ENCODE data around the gene NOG.

NOG gene

DNA sequence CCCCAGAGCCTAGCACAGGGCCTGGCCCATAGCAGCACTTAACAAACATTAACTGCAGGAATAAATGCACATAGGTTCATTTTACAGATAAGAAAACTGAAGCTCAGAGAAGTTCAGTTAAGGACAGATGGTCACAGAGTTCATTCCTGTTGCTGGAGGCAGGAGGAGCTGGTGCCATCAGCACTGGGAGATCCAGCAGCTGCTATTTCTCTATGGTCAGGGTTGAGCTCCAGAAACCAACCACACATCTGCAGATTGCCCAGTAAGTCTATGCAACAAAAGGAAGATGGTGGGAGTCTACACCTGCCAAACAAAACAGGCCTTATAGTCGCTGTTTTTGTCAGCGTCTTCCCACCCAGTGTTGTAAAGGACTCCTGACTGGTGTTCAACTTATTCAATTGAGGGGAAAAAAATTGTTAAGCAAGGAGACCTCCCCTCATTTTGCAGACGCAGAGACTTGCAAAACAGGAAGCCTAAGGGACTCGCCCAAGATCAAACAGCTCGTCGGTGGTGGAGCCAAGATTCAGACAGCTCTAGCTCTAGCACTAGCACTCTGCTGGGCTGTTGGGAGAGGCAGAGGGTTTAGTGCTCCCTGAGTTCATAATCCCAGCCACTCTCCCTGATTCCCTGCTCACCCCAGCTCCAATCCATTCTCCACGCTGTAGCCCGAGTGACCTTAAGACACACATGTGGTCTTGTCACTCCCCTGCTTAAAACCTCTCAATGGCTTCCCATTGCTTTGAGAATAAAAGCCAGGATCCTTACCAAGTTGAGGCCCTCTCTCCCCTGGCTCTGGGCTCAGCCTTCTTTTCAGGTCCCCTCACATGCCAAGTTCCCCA is 9.0 kb downstream of the NOG start:
- no peak for TF ChIP-seq POLR2A (IDR thresholded peaks at IDR 0.05; ENCODE audit: low read depth, low read length)
- FAIRE-seq: no peak
- no peak for DNase-seq (ENCODE audit: insufficient read length, low spot score)

DNA sequence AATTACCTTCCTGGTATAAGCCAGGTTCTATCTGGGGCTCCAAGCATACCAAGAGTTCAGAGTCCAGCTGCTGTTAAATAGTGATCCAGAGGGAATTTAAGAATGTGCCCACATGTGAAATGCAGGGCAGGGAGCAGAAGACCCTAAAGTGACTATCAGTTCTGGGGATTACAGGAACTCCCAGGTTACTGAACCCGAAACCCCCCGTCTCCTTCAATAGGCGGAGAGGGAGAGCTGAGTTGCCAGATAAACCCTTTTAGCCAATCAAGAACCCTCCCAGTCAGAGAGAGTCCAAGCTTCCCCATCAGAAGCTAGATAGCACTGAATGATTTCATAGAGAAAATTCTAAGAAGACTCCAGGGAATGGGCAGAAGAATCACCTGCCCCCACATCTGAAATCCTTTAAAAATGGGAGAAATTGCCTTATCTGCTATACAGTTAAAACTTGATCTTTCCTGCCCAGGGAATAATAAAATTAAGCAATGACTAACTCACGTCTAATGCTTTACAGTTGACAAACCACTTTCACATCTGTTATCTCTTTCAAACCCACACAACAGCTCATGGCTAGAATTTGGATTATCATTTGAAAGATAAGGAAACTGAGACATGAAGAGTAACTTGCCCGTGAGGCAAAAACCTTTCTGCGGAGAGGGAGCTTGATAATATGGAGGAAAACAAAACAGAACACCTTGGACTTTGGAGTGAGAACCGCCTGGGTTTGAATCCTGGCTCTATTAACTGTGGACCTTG is 10.2 kb downstream of the NOG start:
- no peak for TF ChIP-seq POLR2A (IDR thresholded peaks at IDR 0.05; ENCODE audit: low read depth, low read length)
- no peak for FAIRE-seq

DNA sequence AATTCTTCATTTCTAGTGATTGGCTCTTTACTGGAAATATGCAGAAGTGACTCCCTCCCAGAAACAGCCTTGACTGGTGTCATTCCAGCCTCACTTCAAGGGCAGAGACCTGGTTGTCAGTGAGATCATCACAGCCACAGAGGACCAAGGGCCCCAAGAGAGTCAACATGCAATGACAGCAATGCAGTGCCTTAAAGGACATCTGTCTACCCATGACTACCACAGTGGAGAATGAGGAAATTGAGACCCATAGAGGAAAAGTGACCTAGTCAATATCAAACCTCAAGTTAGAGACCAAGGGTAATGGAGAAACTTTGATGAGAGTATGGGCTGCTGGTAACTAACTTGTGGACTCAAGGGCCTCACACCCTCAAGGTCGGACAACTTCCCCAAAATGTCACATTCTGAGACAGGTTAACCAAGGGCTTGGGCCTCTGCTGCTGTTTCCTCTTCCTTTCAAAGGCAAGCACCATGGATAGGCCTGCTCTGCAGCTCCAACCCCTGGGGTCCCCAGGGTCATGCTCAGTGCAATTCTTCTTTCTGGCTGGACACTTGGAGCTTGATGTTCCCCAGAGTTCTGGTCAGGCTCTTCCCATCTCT is 11.3 kb downstream of the NOG start:
- no peak for TF ChIP-seq POLR2A (IDR thresholded peaks at IDR 0.05; ENCODE audit: low read depth, low read length)
- no peak for FAIRE-seq
- DNase-seq (ENCODE audit: insufficient read length, low spot score): no peak

More for the DNA sequence above, 10.2 kb downstream of the NOG start:
- DNase-seq (ENCODE audit: insufficient read length, low spot score): no peak

DNA sequence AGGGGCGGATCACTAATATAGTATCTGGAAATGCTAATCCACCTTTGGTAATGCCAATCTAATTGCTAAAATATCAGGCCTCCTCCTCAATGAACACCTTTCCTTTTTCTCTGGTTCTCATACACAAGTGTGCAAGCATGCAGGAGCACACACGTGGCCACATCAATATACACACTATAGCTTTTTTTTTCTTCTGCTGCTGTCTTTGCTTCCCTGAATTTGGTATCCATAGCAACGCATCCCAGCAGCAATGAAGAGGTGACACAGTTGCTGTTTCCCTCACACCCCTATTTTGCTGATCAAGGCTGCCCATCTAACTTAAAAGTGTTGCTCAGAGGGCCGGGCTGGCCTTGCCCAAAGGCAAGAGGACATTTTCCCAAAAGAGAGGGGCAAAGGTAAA is 15.4 kb downstream of the NOG start:
- no peak for FAIRE-seq
- TF ChIP-seq POLR2A (IDR thresholded peaks at IDR 0.05; ENCODE audit: low read depth, low read length): no peak
- DNase-seq (ENCODE audit: insufficient read length, low spot score): no peak

DNA sequence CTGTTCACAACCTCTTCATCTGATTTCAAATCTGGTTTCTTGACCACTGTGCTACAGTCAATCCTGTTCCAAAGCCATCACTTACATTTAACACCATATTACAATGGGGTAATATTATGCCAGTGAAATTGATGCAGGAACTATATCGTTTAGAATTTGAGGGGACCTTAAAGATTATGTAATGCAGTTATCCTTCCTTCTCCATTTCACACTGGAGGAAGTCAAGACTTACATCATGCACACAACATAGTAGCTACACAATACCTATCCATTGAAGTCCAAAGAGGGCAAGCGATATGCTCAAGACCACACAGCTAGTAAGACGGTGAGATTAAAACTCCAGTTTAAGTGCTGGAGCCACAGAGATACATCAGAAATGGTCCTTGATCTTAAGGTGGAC is 16.8 kb downstream of the NOG start:
- DNase-seq (ENCODE audit: insufficient read length, low spot score) (no peak), FAIRE-seq (no peak)
- no peak for TF ChIP-seq POLR2A (IDR thresholded peaks at IDR 0.05; ENCODE audit: low read depth, low read length)

DNA sequence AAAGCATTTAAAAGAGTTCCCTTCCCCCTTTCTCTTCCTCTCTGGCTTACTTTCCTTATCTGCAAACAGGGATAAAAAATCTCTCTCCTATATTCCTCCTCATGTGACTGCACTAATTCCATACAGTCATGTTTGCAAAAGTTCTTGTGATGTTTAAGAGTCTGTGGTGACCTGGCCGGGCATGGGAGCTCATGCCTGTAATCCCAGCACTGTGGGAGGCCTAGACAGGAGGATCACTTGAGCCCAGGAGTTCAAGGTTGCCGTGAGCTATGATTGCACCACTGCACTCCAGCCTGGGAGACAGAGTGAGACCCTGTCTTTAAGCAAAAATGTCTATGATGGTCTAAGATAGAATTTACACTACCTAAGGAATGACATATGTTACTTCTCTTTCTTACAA is 19.6 kb downstream of the NOG start:
- no peak for TF ChIP-seq POLR2A (IDR thresholded peaks at IDR 0.05; ENCODE audit: low read depth, low read length)
- DNase-seq (ENCODE audit: insufficient read length, low spot score): no peak
- FAIRE-seq: no peak

DNA sequence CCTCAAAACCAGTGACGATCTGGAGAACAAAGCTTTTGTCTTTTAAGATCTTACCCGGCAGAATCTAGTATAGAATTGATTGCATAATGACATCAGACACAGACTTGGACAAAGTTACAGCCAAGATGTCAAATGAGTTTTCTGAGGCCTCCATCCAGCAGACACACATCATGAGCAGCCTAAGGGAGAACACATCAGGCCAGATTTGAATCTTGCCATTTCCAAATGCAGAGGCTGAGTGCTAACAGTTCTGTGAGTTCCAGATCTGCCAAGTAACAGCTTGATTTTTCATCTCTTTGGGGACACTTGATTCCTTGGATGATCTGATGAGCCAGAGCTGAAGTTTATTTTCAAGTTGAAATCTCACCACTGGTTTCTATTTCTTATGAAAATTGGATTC is 21.0 kb downstream of the NOG start:
- DNase-seq (ENCODE audit: insufficient read length, low spot score): no peak
- no peak for FAIRE-seq

DNA sequence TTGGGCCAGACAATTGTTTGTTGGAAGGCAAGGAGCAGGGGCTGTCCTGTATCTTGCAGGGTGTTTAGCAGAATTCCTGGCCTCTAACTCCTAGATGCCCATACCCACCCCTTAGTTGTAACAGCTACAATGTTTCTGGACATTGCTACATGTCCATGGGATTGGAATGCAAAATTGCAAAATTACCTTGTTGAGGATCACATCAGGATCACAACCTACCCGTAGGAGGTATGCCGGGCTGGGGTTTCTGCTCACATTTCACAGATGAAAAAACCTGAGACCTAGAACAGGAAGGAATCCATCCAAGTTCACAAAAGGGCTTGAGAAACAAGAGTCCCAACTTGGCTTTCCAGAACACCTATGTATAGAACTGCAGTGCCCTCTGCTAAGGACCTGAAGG is 22.7 kb downstream of the NOG start:
- FAIRE-seq: no peak
- no peak for DNase-seq (ENCODE audit: insufficient read length, low spot score)
- TF ChIP-seq POLR2A (IDR thresholded peaks at IDR 0.05; ENCODE audit: low read depth, low read length): no peak

More for the DNA sequence above, 21.0 kb downstream of the NOG start:
- no peak for TF ChIP-seq POLR2A (IDR thresholded peaks at IDR 0.05; ENCODE audit: low read depth, low read length)

DNA sequence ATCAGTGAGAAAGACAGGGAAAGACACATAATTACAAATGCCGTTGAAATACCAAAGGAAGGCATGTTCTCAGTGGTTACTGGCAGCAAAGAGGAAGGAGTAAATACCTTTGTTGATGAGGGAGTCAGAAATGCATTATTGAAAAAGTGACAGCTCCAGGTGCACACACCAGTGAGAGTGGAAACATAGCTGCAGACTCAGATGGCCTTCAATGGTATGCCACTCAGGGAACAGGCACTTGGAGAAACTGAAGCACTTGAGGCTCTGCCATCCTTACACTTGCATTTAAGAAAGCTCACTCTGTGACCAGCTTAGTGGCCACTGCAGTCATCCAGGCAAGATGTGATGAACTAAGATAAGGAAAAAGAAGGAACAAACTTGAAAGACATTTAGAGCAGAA is 29.9 kb downstream of the NOG start:
- TF ChIP-seq POLR2A (IDR thresholded peaks at IDR 0.05; ENCODE audit: low read depth, low read length): no peak
- no peak for DNase-seq (ENCODE audit: insufficient read length, low spot score)
- FAIRE-seq: no peak

DNA sequence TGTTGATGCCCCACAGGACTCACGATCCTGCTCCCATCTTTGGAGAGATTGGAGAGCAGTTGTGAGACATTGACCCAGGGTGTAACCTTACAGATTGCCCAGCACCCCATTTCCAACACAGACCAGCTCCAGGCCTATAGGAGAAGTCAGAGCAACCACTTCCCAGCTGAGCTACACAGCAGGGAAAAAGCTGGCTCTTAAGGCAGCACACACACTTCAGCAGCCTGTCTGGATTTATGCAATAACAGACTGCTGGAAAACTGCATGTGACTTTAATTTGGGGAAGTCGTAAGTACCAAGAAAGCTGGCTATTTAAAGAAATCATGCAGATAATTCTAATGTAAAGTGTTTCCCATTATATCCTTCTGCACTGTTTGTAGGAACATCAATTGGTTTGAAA is 30.8 kb downstream of the NOG start:
- TF ChIP-seq POLR2A (IDR thresholded peaks at IDR 0.05; ENCODE audit: low read depth, low read length): no peak
- FAIRE-seq (no peak), DNase-seq (ENCODE audit: insufficient read length, low spot score) (no peak)

DNA sequence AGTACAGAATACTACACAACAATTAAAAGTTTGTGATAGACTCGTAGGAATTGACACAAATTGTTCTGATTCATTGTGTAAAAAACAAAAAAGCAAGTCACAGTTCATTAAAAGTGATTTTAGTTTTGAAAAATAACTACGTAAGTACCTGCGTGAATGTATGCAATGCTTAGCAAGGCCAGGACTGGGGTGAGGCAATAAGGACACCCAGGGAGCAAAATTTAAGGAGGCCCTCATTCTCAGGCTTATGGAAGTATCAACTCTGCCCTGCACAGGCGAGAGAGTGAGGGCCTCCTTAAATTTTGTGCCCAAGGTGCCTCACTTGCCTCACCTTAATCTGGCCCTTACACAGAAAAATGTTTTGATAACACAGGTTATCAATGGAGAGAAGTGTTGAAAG is 31.4 kb downstream of the NOG start:
- DNase-seq (ENCODE audit: insufficient read length, low spot score) (no peak), FAIRE-seq (no peak)
- no peak for TF ChIP-seq POLR2A (IDR thresholded peaks at IDR 0.05; ENCODE audit: low read depth, low read length)

DNA sequence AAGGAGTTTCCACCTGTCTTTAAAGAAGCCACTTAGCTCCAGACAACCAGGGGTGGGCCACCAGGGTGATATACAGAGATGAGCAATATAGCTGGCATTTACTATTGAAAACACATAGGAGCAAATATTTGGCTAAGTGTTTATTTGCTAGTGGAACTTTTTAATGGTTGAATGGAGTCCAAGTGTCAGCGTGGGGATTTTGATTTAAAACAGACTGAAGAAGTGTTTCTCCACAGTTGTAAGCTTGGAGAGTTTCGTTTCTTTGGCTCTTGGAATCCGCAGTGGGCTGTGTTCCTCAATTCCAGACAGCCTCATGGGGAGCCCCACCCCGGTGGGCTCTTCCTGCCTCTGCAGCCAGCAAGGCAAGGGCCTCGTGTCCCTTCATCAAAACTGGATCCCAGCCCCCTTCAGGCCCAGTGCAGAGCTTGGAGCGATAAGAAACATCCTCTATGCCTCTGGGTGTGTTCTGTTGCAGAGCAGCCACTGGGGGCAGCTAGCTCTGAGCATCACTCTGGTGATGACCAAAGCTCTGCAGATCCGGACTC is 36.1 kb downstream of the NOG start:
- no peak for TF ChIP-seq POLR2A (IDR thresholded peaks at IDR 0.05; ENCODE audit: low read depth, low read length)
- DNase-seq (ENCODE audit: insufficient read length, low spot score) (peak; percentile 61), FAIRE-seq (no peak)

DNA sequence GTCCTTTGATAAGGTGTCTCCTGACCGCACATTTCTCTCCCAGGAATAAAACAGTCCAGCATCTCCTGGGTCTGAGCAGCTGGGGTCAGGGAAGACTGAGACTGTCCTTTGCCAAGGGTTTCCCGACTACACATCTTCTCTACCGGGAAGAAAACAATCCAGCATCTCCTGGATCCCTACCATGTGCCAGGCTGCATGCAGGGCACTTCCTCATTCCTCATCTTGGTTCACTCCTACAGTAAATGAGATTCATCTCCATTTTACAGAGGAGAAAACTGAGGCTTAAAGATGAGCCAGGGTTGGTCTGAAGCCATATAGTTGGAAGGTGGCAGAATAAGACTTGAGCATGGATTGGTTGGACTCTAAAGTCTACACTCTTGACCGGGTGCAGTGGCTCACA is 36.7 kb downstream of the NOG start:
- no peak for DNase-seq (ENCODE audit: insufficient read length, low spot score)
- TF ChIP-seq POLR2A (IDR thresholded peaks at IDR 0.05; ENCODE audit: low read depth, low read length): no peak
- no peak for FAIRE-seq

DNA sequence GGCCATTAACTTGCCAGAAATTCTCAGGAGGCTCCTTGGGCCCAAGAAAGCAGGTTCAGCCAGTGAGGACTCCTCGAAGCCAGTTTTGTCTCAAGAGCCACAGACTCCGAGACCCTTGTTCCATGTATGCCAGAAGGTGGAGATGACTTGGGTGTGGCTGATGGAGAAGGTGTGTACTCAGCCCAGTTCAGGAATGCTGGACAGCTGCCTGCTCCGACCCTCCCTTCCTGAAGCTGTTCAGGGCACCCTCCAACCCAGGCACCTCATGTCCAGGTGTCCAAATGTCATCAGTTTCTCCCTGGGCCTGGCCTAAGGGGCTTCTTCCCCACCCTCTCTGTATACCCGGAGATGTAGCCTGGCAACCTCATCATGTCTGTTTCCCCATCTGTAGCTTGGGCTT is 40.2 kb downstream of the NOG start:
- DNase-seq (ENCODE audit: insufficient read length, low spot score): no peak

More for the DNA sequence above, 40.2 kb downstream of the NOG start:
- FAIRE-seq: no peak
- TF ChIP-seq POLR2A (IDR thresholded peaks at IDR 0.05; ENCODE audit: low read depth, low read length): no peak
